Effector CD8-positive, alpha-beta T cell (primary cell): Measurements from ENCODE around the gene HTRA3.

Experiments used
- DNase-seq: peaks from one replicate; lab custom pipeline; 2025; lab: John Stamatoyannopoulos, UW

Gene HTRA3

DNA sequence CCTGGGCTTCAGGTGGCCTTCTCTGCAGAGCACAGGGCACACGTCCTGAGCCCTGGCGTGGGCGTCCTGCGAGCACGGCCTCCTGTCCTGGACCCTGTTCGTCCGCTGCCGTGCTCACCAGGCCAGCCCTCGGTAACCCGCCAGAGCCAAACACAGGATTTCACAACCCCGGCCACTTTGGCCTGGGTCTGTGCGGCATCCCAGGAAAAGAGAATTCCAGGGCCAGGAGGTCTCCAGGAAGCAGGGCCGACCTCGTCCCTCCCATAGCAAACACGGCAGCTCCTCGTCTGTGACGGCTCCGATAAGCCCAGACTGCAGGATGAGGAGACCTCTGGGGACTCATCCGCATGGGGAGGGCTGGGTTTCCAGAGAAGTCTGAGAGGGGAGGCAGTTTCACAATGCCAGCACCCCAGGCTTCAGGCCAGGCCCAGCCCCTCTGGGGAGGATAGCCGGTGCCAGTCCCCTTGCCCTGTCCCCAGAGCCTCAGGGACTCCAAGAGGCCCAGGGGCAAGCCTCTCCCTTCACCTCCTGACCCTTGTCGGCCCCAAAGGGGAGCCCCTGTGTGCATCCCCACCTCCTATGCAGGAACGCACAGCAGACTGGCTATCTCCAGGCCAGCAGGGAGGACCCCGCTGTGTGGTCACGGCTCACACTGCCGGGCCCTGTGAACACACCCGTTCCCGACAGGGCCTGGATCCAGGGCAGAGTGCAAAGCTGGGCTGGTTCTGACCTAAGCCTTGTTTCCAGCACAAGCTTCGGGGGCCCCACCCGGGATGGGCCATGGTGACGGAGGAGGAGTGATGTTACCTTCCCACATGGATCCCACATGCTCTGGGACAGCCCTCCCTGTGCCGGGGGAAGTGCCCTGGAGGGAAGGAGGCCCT is 22.3 kb upstream of the HTRA3 start:
- DNase-seq: no peak

GRCh38 chr4:8248091-8248490 is 21.5 kb upstream of the HTRA3 start:
- DNase-seq: no peak

DNA sequence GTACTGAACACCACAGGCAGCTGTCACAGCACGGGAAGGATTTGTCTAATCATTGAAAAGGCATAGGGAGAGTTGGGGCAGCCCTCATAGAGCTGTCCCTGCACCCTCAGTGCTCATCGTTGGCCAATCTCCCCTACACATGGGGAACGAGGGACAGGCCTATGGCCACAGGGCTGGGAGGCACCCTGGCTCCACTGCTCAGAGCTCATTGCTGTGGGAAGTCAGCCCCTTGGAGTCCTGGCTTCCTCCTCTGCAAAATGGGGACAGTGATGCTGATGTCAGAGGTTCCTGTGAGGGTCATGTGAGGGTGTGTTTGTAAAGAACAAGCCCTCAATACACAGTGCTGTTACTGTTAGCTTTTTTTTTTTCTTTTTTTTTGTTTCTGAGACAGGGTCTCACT is 19.3 kb upstream of the HTRA3 start:
- DNase-seq: no peak

DNA sequence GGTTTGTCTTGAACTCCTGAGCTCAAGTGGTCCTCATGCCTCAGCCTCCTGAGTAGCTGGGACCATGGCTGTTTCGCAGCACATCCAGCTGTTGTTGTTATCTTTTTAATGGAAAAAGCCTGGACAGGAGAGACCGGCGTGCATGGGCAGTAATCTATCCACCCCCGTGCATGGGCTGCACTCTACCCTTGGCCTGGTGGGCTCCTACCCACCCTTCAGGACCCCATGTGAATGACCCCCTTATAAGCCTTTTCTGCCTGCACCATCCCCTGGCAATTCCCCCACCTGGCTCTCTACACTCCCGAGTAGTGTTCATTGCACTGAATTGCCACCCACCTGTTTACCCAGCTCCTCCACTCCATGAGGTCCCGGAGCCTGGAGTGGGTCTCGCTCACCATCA is 18.9 kb upstream of the HTRA3 start:
- DNase-seq: no peak

GRCh38 chr4:8251110-8251883 is 18.3 kb upstream of the HTRA3 start:
- DNase-seq: no peak

- no peak for DNase-seq
Observed at GRCh38 chr4:8252301-8253173, 17.0 kb upstream of the HTRA3 start.

DNA sequence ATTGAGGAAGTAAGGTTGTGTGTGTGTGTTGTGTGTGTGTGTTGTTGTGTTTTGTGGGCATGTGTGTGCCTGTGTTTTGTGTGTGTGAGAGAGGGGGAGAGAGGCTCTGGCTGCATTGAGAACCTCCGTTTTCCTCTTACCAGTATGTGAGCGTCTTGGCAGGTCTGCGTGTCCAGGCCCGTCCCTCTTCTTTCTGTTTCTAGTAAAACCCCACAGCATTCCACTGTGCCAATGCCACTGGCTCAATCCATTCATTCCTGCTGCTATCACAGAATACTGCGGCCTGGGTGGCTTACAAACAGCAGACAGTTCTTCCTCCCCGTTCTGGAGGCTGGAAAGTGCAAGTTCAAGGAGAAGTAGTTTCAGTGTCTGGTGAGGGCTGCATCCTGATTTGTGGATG is 15.5 kb upstream of the HTRA3 start:
- DNase-seq: no peak

DNA sequence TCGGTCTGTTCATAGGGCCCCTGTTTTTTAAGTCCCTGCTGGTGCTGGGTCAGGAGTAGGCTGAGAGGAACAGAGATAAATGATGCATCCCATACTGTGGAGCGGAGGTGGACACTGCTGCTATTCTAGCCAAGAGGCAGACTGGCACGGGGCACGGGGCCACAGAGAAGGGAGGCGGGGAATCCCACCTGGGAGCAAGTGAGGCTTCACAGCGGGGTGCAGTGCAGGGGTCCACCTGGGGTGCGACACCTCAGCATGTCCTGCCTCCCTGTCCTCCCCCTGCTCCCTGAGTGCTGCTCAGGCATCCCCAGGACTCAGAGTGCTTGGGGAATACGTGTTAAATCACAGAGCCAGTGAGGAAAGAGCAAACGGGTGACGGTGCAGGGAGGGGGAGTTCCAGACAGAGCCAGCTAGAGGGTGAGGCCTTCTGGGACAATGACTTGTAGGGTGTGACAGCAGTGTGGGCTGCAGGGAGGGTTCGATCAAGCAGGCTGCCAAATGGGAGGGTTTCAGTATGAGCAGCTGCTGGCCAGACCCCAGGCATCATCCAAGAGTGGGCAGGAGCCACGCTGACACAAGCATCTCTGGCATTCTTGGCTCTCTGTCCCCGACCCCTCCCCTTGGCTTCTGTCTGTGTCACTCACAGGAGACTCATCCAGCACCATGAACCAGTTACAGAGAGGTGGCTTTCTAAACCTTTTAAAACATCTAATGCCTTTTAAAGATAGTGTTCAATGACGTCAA is 13.7 kb upstream of the HTRA3 start:
- DNase-seq: no peak

DNA sequence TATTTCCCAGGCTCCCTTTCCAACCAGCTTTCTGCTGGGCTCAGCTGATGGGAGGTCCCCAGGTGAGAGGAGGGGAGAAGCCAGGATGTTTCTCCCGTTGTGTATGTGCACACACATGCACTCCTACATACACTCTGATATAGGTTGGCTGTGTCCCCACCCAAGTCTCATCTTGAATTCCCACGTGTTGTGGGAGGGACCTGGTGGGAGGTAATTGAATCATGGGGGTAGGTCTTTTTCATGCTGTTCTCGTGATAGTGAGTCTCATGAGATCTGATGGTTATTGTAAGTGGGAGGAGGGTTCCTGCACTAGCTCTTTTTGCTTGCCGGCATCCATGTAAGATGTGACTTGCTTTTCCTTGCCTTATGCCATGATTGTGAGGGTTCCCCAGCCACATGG is 11.7 kb upstream of the HTRA3 start:
- no peak for DNase-seq

DNA sequence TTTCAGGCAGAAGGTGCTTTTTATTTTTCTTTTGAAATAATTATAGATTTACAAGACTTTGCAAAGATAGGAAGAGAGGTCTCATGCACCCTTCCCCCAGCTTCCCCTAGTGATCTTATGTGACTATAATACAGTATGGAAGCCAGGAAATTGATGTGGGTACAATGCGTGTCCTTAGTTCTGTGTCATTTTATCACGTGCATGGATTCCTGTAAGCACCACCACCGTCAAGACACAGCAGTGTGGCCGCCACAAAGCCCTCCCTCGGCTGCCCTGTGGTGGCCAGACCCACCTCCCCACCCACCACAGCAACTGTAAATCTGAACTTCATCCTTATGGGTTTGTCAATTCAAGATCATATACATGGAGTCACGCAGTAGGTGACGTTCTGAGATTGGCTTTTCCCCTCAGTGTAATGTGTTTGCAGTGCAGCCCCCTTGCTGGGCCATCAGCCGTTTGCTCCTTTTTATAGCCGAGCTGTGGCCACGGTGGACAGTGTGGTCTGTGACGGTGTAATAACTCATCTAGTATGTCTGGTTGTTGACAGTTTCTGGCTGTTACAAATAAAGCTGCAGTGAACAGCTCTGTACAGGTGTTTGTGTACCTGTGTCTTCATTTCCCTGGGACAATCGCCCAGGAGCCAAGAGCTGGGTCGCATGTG is 10.9 kb upstream of the HTRA3 start:
- DNase-seq: no peak

DNA sequence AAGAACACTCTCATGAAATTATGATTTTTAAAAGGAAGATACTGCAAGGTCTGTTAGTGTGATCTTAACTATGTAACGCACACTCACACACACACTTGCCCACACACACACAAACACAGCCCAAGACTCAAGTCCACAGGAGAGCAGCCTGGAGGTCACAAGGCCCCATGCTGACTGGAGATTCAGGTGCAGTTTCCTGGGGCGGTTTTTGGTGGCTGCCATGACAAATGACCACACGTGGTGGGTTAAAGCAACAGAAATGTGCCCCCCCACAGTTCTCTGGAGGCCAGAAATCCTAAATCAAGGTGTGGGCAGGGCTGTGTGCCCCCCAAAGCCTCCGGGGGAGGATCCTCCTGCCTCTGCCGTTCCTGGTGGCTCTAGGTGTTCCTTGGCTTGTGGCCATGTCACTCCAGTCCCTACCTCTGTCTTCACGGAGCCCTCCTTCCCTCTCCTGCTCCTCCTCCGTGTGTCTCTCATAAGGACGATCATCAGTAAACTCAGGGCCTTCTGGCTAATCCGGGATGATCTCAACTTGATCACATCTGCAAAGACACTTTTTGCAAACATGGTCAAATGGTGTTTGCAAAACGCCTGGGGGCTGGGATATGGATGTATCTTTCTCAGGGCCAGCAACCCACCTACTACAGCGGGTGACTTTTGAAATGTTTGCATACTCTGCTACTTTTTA is 9.7 kb upstream of the HTRA3 start:
- DNase-seq: no peak

- DNase-seq: no peak
Observed at GRCh38 chr4:8260656-8261111, 8.9 kb upstream of the HTRA3 start.

DNA sequence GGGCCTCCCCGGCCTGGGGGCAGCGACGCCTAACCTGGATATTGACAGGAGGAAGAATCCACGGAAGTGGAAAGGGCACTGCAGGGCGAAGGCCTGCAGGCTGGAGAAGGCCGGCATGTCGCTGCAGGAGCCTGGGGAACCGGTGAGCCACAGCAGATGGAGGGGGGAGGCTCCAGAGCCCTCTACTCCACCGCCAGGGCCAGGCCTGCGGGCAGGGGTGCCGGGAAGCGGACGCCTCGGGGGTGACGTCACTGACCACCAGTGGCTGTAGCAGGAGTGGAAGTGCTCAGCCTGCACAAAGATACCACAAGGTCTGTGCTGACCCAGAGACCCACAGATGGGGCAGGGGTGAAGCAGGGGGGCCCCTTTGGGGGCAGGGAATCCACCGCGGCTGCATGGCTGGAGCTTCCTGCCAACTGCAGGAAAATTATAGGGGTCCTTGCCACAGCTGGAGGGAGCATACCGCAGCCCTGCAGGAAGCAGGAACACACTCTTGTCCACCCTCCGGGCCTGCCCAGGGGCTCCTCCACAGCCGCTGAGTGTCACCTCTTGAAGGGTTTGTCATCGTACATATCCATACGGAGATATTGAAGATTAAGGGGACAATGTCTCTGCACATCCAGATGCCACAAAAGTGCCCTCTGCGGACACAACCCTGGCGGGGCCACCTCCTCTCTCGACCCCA is 7.6 kb upstream of the HTRA3 start:
- DNase-seq: no peak

DNA sequence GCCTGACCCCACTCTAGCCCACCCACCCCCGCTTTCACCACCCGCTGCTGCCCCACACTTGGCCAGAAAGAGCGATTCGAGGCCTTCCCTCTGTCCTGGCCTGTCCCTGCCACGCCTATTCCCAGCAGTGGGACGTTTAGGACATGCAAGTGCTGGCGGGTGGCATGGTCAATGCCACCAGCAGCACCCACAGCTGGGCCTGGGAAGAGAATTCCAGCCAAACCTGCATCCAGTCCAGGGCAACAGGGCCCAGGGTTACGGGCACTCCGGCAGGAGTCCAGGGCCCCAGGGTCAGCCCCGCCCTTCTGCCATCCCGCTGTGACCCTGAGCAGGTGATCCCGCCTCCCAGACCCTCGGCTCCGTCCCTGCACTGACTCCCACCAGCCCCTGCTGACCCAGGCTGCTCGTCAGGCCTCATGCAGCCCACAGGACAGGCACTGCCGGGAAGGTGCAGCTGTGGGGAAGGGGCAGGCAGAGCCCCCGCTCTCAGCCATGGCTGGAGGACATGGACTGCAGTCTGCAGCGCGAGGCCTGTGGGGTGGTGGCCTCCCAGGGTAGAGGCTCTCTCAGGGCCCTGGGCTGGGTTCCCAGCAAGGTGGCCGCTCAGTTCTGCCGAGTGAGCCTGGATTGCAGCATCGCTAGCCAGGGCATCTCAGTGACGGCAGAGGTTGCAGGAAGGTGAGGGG is 6.8 kb upstream of the HTRA3 start:
- no peak for DNase-seq

- no peak for DNase-seq
Observed at GRCh38 chr4:8263397-8263796, 6.2 kb upstream of the HTRA3 start.

- DNase-seq: no peak
Observed at GRCh38 chr4:8264106-8264505, 5.4 kb upstream of the HTRA3 start.

- no peak for DNase-seq
Observed at GRCh38 chr4:8265171-8265929, 4.2 kb upstream of the HTRA3 start.

- no peak for DNase-seq
Observed at GRCh38 chr4:8266088-8266487, 3.5 kb upstream of the HTRA3 start.
